Stimulated activated naive B cell treated with anti-CD40 and anti-IgM and Interleukin-4, amounts not matched to agents 10 μg/mL and 1 μg/mL and 100 μg/mL, for 72 hours (primary cell): ENCODE results near the gene SCN2B.

Experiments
- ATAC-seq, 2 donors: fragments of 150-1000 bp; cut with Tn5 transposase; replicated peaks; 2 replicates each; pipeline ENCODE4 v1.10.0; 2021; ENCODE audit warnings: moderate library complexity in 1 of 2
- DNase-seq: peaks from one replicate; pipeline ENCODE4 v3.0.0; 2021
- H3K27ac Mint-ChIP-seq: one replicate; pipeline ENCODE4 v1.8.0; 2022; ENCODE audit warnings: mild to moderate bottlenecking, mixed read lengths
- H3K27me3 Mint-ChIP-seq, 2 donors: one replicate each; pipeline ENCODE4 v1.8.0; 2022; ENCODE audit warnings: mixed read lengths in 2 of 2
- H3K36me3 Mint-ChIP-seq, 2 donors: one replicate each; pipeline ENCODE4 v1.8.0; 2022; ENCODE audit warnings: mixed read lengths in 2 of 2, mild to moderate bottlenecking in 1 of 2
- H3K4me1 Mint-ChIP-seq, 2 donors: one replicate each; pipeline ENCODE4 v1.8.0; 2022; ENCODE audit warnings: mixed read lengths in 2 of 2, mild to moderate bottlenecking in 1 of 2
- H3K4me3 Mint-ChIP-seq, 2 donors: one replicate each; pipeline ENCODE4 v1.8.0; 2022; ENCODE audit warnings: mild to moderate bottlenecking in 2 of 2, mixed read lengths in 2 of 2, moderate library complexity in 1 of 2
- H3K9me3 Mint-ChIP-seq, 2 donors: one replicate each; pipeline ENCODE4 v1.8.0; 2022; ENCODE audit warnings: mixed read lengths in 2 of 2, mild to moderate bottlenecking in 1 of 2

Gene SCN2B

DNA sequence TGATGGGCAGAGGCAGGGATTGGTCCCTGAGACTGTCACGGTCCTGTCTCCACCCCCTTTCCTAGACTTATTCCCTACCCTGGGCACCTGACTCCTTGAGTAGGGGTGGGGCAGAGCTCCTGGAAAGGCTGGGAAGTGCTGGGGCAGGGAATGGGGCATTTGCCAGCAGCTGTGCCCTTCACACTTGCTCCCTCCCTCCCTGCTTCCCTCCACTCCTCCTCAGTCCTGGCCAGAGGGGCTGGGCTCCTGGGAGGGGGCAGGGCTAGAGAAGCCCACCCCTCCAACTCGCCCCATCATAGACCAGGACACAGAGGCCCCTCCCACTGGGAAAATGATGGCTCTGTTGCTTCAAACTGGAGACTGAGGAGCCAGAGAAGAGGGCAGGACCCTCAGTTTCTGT lies 11.6 kb downstream of the SCN2B start:
- no peaks in the 10 kb centered on the region for H3K4me1 Mint-ChIP-seq
- H3K4me3 Mint-ChIP-seq: no peak overlapping the region
- ATAC-seq (no peak), DNase-seq (no peak)
- no peaks in the 10 kb centered on the region for H3K36me3 Mint-ChIP-seq
- peaks cover 55 to 59% of the 10 kb centered on the region in 2 donors for H3K27me3 Mint-ChIP-seq
- H3K9me3 Mint-ChIP-seq: no peaks in the 10 kb centered on the region
- H3K27ac Mint-ChIP-seq: no peak overlapping the region

DNA sequence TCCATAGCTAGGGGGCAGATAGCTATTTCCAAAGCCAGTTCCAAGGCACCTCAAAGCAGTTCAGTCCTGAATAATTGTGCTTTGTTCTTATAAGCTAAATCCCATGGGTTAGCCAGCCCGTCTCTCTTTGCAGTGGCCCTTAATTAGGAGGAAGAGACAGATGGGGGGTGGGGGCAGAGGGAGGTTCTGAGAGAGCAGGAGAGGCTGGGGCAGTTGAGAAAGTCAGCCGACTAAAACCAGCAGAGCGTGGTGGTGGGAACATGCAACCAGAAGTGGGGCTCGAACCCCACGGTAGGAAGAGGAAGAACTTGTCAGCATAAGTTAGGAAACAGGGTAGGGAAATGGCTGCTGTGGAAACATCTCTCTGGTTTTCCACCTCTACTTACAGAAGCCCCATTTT lies 12.9 kb downstream of the SCN2B start:
- H3K36me3 Mint-ChIP-seq: no peaks in the 10 kb centered on the region
- H3K4me1 Mint-ChIP-seq: no peaks in the 10 kb centered on the region
- peaks cover 55 to 58% of the 10 kb centered on the region in 2 donors for H3K27me3 Mint-ChIP-seq
- ATAC-seq (no peak), DNase-seq (no peak)
- H3K9me3 Mint-ChIP-seq: no peaks in the 10 kb centered on the region
- no peak overlapping the region for H3K4me3 Mint-ChIP-seq
- no peak overlapping the region for H3K27ac Mint-ChIP-seq

DNA sequence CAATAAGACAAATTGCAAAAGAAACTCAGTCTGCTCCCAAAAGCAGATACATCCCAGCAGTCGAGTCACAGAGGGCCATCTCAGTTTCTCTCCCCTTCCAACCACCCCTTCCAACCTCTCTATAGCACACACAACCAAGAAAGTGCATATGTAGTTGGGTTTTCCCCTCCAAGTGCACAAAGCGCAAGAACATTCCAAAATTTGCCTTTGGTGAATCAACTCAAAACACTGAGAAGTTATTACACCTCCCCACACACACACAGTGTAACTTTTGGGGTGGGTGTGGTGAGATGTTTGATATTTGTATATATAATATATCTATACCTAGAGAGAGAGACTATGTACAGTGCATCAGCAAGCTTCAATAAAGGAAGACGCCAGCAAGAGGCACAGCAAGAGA lies 13.6 kb downstream of the SCN2B start:
- no peaks in the 10 kb centered on the region for H3K36me3 Mint-ChIP-seq
- H3K4me3 Mint-ChIP-seq: no peak overlapping the region
- H3K27me3 Mint-ChIP-seq: peaks cover 57 to 59% of the 10 kb centered on the region in 2 donors
- ATAC-seq (no peak), DNase-seq (no peak)
- no peaks in the 10 kb centered on the region for H3K9me3 Mint-ChIP-seq
- no peak overlapping the region for H3K27ac Mint-ChIP-seq
- H3K4me1 Mint-ChIP-seq: no peaks in the 10 kb centered on the region

DNA sequence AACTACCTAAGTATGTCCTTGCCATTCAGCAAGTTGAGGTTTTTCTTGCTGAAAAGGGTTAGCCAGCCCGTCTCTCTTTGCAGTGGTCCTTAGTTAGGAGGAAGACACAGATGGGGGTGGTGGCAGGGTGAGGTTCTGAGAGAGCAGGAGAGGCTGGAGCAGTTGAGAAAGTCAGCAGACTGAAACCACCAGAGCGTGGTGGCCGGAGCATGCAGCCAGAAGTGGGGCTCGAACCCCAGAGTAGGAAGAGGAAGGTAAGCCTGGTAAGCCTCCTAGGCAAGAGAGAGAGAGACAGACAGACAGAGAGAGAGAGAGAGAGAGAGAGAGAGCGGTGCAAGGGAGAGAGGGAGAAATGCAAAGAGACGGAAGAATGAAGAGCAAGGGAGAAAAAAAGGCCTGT lies 14.7 kb downstream of the SCN2B start:
- Mint-ChIP-seq H3K27ac (no peak overlapping the region), H3K4me3 (no peak overlapping the region), H3K36me3 (no peaks in the 10 kb centered on the region), H3K9me3 (no peaks in the 10 kb centered on the region), H3K27me3 (peaks cover 59 to 61% of the 10 kb centered on the region in 2 donors), H3K4me1 (peaks cover 0 to 2% of the 10 kb centered on the region in 2 donors)
- ATAC-seq: no peak
- DNase-seq: no peak

DNA sequence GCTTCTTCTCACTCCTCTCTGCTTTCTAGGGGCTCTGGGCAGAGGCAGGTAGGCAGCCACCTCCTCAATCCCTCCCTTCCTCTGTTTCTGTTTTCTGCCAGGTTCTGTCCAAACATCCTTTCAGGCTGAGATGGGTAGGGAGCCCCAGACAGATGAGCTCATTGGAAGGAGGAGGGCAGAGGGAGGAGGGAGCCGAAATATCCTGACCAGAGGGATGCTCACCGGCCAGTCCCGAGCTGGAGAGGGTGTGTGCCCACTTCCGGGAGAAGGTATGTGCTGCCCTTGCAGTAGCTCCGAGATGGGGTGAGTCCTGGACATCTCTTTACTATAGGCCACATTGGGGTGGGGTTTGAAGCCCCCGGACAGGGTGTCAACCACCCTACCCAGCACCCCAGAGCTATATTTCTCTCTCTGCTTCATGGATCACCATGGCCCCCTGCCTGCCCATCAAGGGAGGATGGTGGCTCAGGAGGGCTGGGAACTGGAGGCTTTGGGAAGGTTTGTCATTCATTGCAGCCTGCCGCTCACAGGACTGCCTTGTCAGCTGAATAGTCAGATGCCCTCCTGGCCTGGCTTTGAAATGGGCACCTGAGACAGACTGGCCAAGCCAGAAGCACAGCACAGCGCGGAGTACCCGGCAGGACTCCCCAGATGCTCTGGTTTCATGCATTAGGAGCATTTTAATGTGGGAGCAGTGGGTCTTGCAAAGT lies 19.1 kb downstream of the SCN2B start:
- no peak for DNase-seq
- no peaks in the 10 kb centered on the region for H3K36me3 Mint-ChIP-seq
- ATAC-seq: no peak
- no peaks in the 10 kb centered on the region for H3K9me3 Mint-ChIP-seq
- peaks cover 80 to 83% of the 10 kb centered on the region in 2 donors for H3K27me3 Mint-ChIP-seq
- no peak overlapping the region for H3K4me3 Mint-ChIP-seq
- H3K4me1 Mint-ChIP-seq: peaks cover 11 to 12% of the 10 kb centered on the region in 2 donors
- no peak overlapping the region for H3K27ac Mint-ChIP-seq

DNA sequence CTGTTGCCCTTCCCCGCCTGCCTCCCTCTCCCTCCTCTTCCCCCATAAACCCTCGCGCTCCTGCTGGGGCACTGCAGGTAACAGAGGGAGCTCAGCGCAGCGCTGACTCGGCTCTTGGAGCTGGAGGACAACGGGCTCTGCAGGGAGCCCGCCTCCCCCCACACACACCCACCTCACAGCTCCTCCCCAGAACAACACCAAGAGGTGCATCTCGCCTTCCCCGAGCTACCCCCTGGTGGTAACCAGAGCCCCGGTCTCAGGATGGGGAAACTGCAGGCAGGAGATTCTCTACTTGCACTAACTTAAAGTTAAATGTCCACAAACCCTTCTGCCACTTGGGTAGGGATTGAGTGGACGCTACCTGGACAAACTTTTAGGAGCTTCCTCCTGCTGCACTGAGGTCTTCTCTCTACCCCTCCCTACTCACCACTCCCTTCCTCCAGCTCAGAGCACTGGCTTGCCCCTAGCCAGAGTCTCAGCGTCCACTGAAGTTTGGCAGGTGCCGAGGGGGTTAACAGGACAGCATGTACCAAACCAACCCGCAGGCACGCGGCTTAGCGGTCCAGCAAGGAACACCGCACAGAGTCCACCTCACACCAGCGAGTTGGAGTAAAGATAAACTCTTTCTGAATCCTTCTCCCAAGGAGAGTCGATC lies 19.8 kb downstream of the SCN2B start:
- H3K4me1 Mint-ChIP-seq: peaks cover 11 to 12% of the 10 kb centered on the region in 2 donors
- DNase-seq (no peak), ATAC-seq (peak; percentile 40 to 58)
- H3K27ac Mint-ChIP-seq: no peak overlapping the region
- H3K9me3 Mint-ChIP-seq: no peaks in the 10 kb centered on the region
- peaks cover 78 to 84% of the 10 kb centered on the region in 2 donors for H3K27me3 Mint-ChIP-seq
- no peak overlapping the region for H3K4me3 Mint-ChIP-seq
- no peaks in the 10 kb centered on the region for H3K36me3 Mint-ChIP-seq

DNA sequence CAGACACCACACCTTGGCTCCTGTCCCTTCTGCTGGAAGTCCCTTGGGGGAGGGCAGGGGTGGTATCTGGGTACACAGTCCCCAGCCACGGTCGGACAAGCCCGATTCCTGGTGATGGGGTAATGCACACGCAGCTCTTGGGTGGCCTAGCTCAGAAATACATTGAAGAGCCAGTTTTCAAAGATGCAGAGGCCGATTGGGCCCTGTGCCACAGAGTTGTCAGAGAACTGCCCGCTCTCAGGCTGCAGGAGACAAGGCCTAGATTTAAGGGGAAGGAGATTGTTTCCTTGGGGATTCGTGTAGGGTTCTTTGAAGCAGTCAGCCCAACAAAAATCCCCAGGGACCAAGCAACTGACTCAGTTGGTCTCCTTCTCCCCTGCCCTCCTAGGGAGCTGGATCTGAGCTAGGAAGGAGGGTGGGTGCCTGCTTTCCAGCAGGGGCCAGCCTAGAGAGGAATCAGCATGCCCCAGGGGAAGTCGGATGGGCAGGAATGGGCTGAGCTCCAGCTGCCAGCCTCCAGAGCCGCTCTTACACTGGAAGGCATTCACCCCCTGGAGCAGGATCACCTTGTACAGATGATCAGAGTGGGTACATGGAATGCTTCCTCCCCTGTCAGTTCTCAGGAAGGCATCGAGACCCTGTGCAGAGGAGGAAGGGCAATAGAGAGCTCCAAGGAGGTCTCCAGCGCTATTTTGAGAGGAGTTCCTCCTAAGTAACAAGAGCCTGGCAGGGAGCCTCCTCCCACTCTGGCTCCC lies 20.5 kb downstream of the SCN2B start:
- Mint-ChIP-seq H3K36me3 (no peaks in the 10 kb centered on the region), H3K27me3 (peaks cover 80 to 84% of the 10 kb centered on the region in 2 donors), H3K9me3 (no peaks in the 10 kb centered on the region), H3K4me1 (peaks cover 11 to 12% of the 10 kb centered on the region in 2 donors), H3K4me3 (no peak overlapping the region), H3K27ac (no peak overlapping the region)
- DNase-seq (no peak), ATAC-seq (no peak)

DNA sequence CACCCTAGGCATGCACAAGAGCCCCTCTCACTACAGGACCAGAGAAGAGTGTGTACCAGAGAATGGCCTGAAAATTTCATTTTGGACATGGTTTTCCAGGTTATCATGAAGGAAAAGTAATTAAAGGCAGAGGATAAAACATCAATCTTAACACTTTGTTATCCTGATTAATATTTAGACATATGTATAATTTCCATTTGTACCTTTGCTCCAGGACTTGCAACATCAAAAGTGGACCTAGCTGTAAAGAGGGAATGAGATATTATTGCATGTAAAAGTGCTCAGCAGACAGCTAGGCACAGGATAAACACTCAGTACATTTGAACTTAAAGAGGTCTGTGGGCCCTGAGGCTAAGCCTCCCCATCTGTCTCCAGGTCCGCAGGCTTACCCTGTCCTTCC lies 21.8 kb downstream of the SCN2B start:
- Mint-ChIP-seq H3K36me3 (no peaks in the 10 kb centered on the region), H3K4me1 (peaks cover 11 to 12% of the 10 kb centered on the region in 2 donors), H3K4me3 (no peak overlapping the region), H3K27ac (no peak overlapping the region), H3K9me3 (no peaks in the 10 kb centered on the region), H3K27me3 (peaks cover 80 to 93% of the 10 kb centered on the region in 2 donors)
- no peak for ATAC-seq
- DNase-seq: no peak

DNA sequence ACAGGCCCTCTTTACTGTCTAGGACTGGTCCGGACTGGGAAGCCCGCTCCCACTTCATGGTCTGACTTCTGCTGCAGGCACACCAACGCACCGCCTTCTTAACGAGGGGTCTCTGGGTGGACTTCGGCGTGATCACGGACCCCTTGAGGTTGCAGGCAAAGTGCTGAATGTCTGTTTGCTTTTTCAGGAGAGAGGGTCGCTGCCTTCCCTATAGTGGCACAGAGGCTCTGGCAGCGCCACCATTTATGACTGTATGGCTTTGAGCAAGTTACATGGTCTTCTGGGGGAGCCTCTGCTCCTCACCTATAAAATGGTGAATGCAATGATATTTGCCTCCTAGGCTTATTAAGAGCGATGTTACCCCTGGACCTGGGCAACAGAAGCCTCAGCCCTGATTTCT lies 22.5 kb downstream of the SCN2B start:
- H3K9me3 Mint-ChIP-seq: no peaks in the 10 kb centered on the region
- H3K36me3 Mint-ChIP-seq: no peaks in the 10 kb centered on the region
- no peak overlapping the region for H3K27ac Mint-ChIP-seq
- ATAC-seq (no peak), DNase-seq (no peak)
- peak overlapping the region in 1 of 2 donors; percentile 70 for H3K4me3 Mint-ChIP-seq
- peaks cover 76 to 93% of the 10 kb centered on the region in 2 donors for H3K27me3 Mint-ChIP-seq
- peaks cover 11 to 12% of the 10 kb centered on the region in 2 donors for H3K4me1 Mint-ChIP-seq

DNA sequence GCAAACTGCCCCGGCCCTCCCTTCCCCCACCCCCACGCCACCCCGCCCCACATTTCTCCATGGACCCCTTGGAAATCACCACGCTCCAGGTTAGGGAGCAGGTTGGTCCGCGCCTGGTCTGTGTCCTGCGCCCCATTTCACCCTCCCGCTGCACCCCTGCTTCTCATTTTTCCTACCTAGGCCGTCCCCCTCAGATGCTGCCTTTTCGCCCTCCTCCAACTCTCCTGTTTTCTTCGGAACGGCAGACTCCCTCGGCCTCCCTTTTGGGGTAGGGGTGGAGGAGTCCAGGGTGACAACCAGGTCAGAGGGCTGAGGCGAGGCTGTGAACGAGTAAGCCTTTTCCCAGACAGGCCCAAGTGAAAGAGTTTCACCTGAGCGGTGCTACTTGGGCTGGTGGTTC lies 22.9 kb downstream of the SCN2B start:
- peak overlapping the region; percentile 65 to 70 for H3K4me3 Mint-ChIP-seq
- H3K36me3 Mint-ChIP-seq: no peaks in the 10 kb centered on the region
- H3K9me3 Mint-ChIP-seq: no peaks in the 10 kb centered on the region
- DNase-seq: no peak
- ATAC-seq: no peak
- H3K27me3 Mint-ChIP-seq: peaks cover 76 to 94% of the 10 kb centered on the region in 2 donors
- peaks cover 11 to 12% of the 10 kb centered on the region in 2 donors for H3K4me1 Mint-ChIP-seq
- H3K27ac Mint-ChIP-seq: no peak overlapping the region

DNA sequence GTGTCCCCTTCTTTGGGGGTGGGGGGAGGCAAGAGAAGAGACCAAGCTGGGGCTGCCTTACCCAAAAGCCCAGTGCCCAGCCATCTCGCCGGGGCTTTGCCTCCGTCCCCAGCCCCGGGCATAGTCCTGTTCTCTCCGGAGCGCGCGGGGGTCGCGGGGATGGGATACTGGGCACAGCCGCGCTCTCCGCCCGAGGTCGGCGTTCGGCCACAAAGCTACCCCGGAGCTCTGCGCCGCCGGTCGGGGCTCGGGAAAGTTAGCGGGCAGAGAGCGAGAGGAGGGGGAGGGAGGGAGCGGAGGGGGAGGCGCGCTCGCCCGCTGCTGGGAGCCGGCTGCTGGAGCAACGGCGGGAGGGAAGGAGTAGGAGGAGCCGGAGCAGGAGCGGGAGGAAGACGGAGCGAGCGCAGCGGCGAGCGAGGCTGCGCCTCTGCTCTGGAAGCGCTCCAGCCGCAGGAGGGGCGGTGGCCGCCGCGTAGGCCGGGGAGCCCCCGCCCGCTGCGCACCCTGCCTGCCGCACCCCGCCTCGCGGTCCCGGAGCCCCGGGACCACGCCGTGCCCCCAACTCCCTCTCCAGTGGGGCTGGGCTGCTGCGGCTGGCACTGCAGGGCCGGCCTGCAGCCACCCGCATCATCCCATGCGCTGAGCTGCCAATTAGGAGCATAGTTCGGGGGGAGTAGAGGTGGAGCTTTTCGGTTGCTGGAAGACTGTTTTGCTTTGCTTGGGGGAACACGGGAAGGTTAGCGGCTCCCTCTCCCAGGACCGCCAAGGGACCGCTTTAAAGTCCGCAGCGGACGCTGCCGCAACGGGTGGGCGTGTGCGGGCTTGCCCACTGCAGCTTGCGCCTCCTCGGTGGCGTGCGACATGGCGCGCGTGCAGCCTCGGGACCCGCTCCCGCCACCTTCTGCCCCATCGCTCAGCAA lies 23.6 kb downstream of the SCN2B start, which contains the start of gene SCN4B:
Gene SCN4B (minus strand): TSS at position 272 of the 920 bp plus-strand sequence. CDS start 150 bp downstream, at position 122.
- no peaks in the 10 kb centered on the region for H3K36me3 Mint-ChIP-seq
- peak within 1 kb of the TSS; percentile 65 to 70 for H3K4me3 Mint-ChIP-seq
- ATAC-seq (peak; percentile 19 to 33), DNase-seq (no peak)
- no peak within 1 kb of the TSS for H3K27ac Mint-ChIP-seq
- no peaks in the 10 kb centered on the region for H3K9me3 Mint-ChIP-seq
- H3K27me3 Mint-ChIP-seq: peaks cover 76 to 95% of the 10 kb centered on the region in 2 donors
- peaks cover 11 to 12% of the 10 kb centered on the region in 2 donors for H3K4me1 Mint-ChIP-seq

DNA sequence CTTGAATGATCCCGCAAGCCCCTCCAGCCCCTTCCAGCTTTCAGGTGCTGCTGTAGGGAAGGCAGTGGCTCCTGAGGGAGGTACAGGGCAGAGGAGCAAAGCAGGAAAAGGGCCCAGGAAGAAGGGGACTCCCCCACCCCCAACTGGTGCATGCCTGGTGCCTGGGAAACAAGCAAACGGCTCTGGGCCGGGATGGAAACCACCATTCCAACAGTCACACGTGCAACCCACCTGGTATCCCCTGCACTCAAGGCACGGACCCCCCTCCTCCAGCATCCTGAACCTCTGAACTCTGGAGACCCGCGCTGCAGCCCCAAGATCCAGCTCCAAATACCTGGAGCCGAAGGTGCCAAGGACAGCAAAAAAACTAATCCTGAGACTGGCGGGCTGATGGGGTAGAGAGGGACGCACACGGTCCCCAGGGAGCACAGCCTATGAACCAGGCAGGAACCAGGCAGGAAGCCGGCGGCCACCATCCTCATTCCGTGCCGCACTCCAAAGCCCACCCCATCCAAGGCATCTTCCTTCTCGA lies 24.4 kb downstream of the SCN2B start:
- Mint-ChIP-seq H3K9me3 (no peaks in the 10 kb centered on the region), H3K27ac (no peak overlapping the region), H3K4me3 (peak overlapping the region; percentile 39 to 65), H3K36me3 (no peaks in the 10 kb centered on the region), H3K27me3 (peaks cover 75 to 95% of the 10 kb centered on the region in 2 donors), H3K4me1 (peaks cover 11 to 12% of the 10 kb centered on the region in 2 donors)
- ATAC-seq: no peak
- no peak for DNase-seq

DNA sequence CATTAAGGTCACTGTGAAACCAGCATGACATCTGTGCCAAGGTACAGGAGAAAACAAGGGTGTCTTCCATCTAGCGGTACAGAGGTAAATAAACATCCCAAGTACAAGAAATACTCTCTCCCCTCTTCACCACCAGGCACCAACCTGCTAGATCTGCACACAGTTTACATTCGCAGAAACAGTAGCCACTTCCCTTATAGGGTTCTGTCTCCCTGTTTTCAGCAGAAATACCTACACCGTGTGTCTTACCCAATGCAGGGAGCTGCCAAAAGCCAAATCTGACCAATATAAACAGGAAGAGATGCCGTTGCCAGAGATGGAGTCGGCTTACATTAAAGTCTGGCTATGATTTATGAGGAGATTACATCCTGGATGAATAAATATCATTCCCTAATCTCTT lies 25.0 kb downstream of the SCN2B start:
- H3K27ac Mint-ChIP-seq: no peak overlapping the region
- no peak overlapping the region for H3K4me3 Mint-ChIP-seq
- H3K4me1 Mint-ChIP-seq: peaks cover 8 to 13% of the 10 kb centered on the region in 2 donors
- H3K9me3 Mint-ChIP-seq: no peaks in the 10 kb centered on the region
- ATAC-seq (no peak), DNase-seq (no peak)
- peaks cover 70 to 91% of the 10 kb centered on the region in 2 donors for H3K27me3 Mint-ChIP-seq
- no peaks in the 10 kb centered on the region for H3K36me3 Mint-ChIP-seq
